ENCODE results near the gene GRB7. TPM values are rescaled to one million over a fixed set of nuclear protein-coding genes. Genes with fewer than 3 reads are reported as not detected.
"Not testable (repeated sequence)": the region's sequence is repeated elsewhere in the genome, so short reads cannot be mapped to it uniquely, and the experiment has no call there.

GRB7 gene
- total RNA-seq, 1 donor from 2014 or later: 12.0 TPM

GRCh38 chr17:39709319-39709997, 28.3 kb upstream of the GRB7 start:
- ATAC-seq: no peak
- no peak for DNase-seq (ENCODE audit: low spot score)

GRCh38 chr17:39709998-39710964, 27.5 kb upstream of the GRB7 start:
- ATAC-seq (no peak), DNase-seq (ENCODE audit: low spot score) (no peak)

- ATAC-seq; DNase-seq (ENCODE audit: low spot score): not testable (repeated sequence)
Measured at GRCh38 chr17:39711071-39711470, 26.7 kb upstream of the GRB7 start.

- ATAC-seq: no peak
- DNase-seq (ENCODE audit: low spot score): no peak
Measured at GRCh38 chr17:39711851-39712250, 25.9 kb upstream of the GRB7 start.

- no peak for DNase-seq (ENCODE audit: low spot score)
- ATAC-seq: no peak
Measured at GRCh38 chr17:39714234-39714633, 23.5 kb upstream of the GRB7 start.

GRCh38 chr17:39715375-39716072, 22.2 kb upstream of the GRB7 start:
- DNase-seq (ENCODE audit: low spot score): no peak
- ATAC-seq: no peak

- peak; percentile 6 for ATAC-seq
- no peak for DNase-seq (ENCODE audit: low spot score)
Measured at GRCh38 chr17:39716073-39716818, 21.5 kb upstream of the GRB7 start.

GRCh38 chr17:39716879-39717536, 20.7 kb upstream of the GRB7 start:
- ATAC-seq (peak; percentile 96), DNase-seq (ENCODE audit: low spot score) (peak; percentile 80)

GRCh38 chr17:39717660-39718059, 20.1 kb upstream of the GRB7 start:
- ATAC-seq (no peak), DNase-seq (ENCODE audit: low spot score) (no peak)

- no peak for DNase-seq (ENCODE audit: low spot score)
- no peak for ATAC-seq
Measured at GRCh38 chr17:39719563-39720355, 18.0 kb upstream of the GRB7 start.

- DNase-seq (ENCODE audit: low spot score) (no peak), ATAC-seq (no peak)
Measured at GRCh38 chr17:39722104-39722503, 15.6 kb upstream of the GRB7 start.

GRCh38 chr17:39722965-39723848, 14.5 kb upstream of the GRB7 start:
- no peak for DNase-seq (ENCODE audit: low spot score)
- peak; percentile 23 for ATAC-seq

- DNase-seq (ENCODE audit: low spot score) (no peak), ATAC-seq (no peak)
Measured at GRCh38 chr17:39724731-39725130, 13.0 kb upstream of the GRB7 start.

- not testable (repeated sequence) for DNase-seq (ENCODE audit: low spot score); ATAC-seq
Measured at GRCh38 chr17:39725923-39726322, 11.8 kb upstream of the GRB7 start.

GRCh38 chr17:39726617-39727016, 11.1 kb upstream of the GRB7 start:
- DNase-seq (ENCODE audit: low spot score): no peak
- no peak for ATAC-seq

- DNase-seq (ENCODE audit: low spot score) (no peak), ATAC-seq (no peak)
Measured at GRCh38 chr17:39727556-39727955, 10.2 kb upstream of the GRB7 start.

- DNase-seq (ENCODE audit: low spot score) (no peak), ATAC-seq (no peak)
Measured at GRCh38 chr17:39729280-39729851, 8.4 kb upstream of the GRB7 start.

Data from left lobe of liver (tissue), 2 donors.